ENCODE results near the gene NDUFAF7.
"Not testable (repeated sequence)": the region's sequence is repeated elsewhere in the genome, so short reads cannot be mapped to it uniquely, and the experiment has no call there.

NDUFAF7 gene

GRCh38 chr2:37231241-37232130 lies at the start of gene NDUFAF7, which contains the start of gene CEBPZ:
TSS of gene NDUFAF7 (plus strand) at chr2:37231658. CDS start at chr2:37231706, 48 bp downstream.
TSS of gene CEBPZ (minus strand) at chr2:37231596. CDS start at chr2:37231567, 29 bp downstream.
- DNase-seq: peak; percentile 89

- no peak for DNase-seq
These were observed 49.5 kb upstream of the NDUFAF7 start for GRCh38 chr2:37181726-37182684.

GRCh38 chr2:37188570-37188969 lies 42.9 kb upstream of the NDUFAF7 start, which contains the start of gene SULT6B1:
TSS of gene SULT6B1 (minus strand) at chr2:37188670. CDS start at chr2:37188640, 30 bp downstream.
- DNase-seq: no peak

- DNase-seq: no peak
These were observed 41.9 kb upstream of the NDUFAF7 start for GRCh38 chr2:37189452-37190153.

GRCh38 chr2:37190290-37190689 lies 41.2 kb upstream of the NDUFAF7 start:
- DNase-seq: no peak

GRCh38 chr2:37191253-37191652 lies 40.2 kb upstream of the NDUFAF7 start:
- DNase-seq: no peak

GRCh38 chr2:37191747-37192146 lies 39.7 kb upstream of the NDUFAF7 start:
- no peak for DNase-seq

- no peak for DNase-seq
These were observed 38.9 kb upstream of the NDUFAF7 start for GRCh38 chr2:37192551-37192950.

- DNase-seq: not testable (repeated sequence)
These were observed 35.6 kb upstream of the NDUFAF7 start for GRCh38 chr2:37195862-37196319.

- peak; percentile 94 for DNase-seq
These were observed 34.9 kb upstream of the NDUFAF7 start, which contains the start of gene CEBPZOS for GRCh38 chr2:37196320-37197195. TSS of gene CEBPZOS (plus strand) at chr2:37196496. CDS start at chr2:37199705, 3,209 bp downstream.

GRCh38 chr2:37198681-37199065 lies 32.8 kb upstream of the NDUFAF7 start:
- DNase-seq: no peak

GRCh38 chr2:37201208-37201607 lies 30.2 kb upstream of the NDUFAF7 start:
- no peak for DNase-seq

- peak; percentile 30 for DNase-seq
These were observed 29.7 kb upstream of the NDUFAF7 start for GRCh38 chr2:37201766-37202165.

- DNase-seq: no peak
These were observed 27.8 kb upstream of the NDUFAF7 start for GRCh38 chr2:37203708-37204107.

- DNase-seq: not testable (repeated sequence)
These were observed 26.3 kb upstream of the NDUFAF7 start for GRCh38 chr2:37205071-37205661.

GRCh38 chr2:37205689-37206341 lies 25.6 kb upstream of the NDUFAF7 start:
- DNase-seq: no peak

GRCh38 chr2:37206760-37207159 lies 24.7 kb upstream of the NDUFAF7 start:
- DNase-seq: not testable (repeated sequence)

GRCh38 chr2:37211212-37211611 lies 20.2 kb upstream of the NDUFAF7 start:
- DNase-seq: no peak

GRCh38 chr2:37211939-37212338 lies 19.5 kb upstream of the NDUFAF7 start:
- no peak for DNase-seq

- DNase-seq: no peak
These were observed 16.2 kb upstream of the NDUFAF7 start for GRCh38 chr2:37215250-37215649.

Measured in CD4-positive, alpha-beta T cell treated with Interleukin-17A for 1 hour (primary cell).